HCT116 (cell line): ENCODE measurements around the gene EEIG1.

Experiments
- CBX3 ChIP-seq: IDR thresholded peaks from 2 replicates; pipeline ENCODE4 v1.6.1; 2012; ENCODE audit warnings: low read depth
- CEBPB ChIP-seq: IDR thresholded peaks from 2 replicates; pipeline ENCODE4 v1.6.1; 2012; ENCODE audit warnings: low read depth
- CTCF ChIP-seq, 3 experiments: fragments of 200-600 bp in 1 of 3; sonication (generic) in 1 of 3; IDR thresholded peaks in 2 of 3; conservative IDR thresholded peaks in 1 of 3; 2 replicates each; pipeline ENCODE4 v1.5.1; 2012 to 2017; ENCODE audit warnings: low read depth in 2 of 3, low read length in 2 of 3, antibody characterized with exemption in 1 of 3, borderline replicate concordance in 1 of 3, control low read depth in 1 of 3, mild to moderate bottlenecking in 1 of 3, mixed read lengths in 1 of 3, mixed run types in 1 of 3, moderate library complexity in 1 of 3; ENCODE audit not compliant: insufficient read depth in 1 of 3
- EZH2 ChIP-seq: fragments of 200-600 bp; sonication (generic); IDR thresholded peaks from 2 replicates; pipeline ENCODE4 v1.6.1; 2017; ENCODE audit warnings: antibody characterized with exemption, mixed run types
- JUND ChIP-seq: IDR thresholded peaks from 2 replicates; pipeline ENCODE4 v1.6.1; 2012
- POLR2A ChIP-seq: IDR thresholded peaks from 2 replicates; pipeline ENCODE4 v1.7.0; 2011; ENCODE audit warnings: borderline replicate concordance; ENCODE audit not compliant: insufficient read depth, insufficient read length; ENCODE audit errors: extremely low read depth
- POLR2AphosphoS5 ChIP-seq: IDR thresholded peaks from 2 replicates; pipeline ENCODE4 v1.6.1; 2011; ENCODE audit warnings: mild to moderate bottlenecking, low read depth, low read length, moderate library complexity
- RAD21 ChIP-seq: IDR thresholded peaks from 2 replicates; pipeline ENCODE4 v1.6.1; 2012; ENCODE audit warnings: low read depth, mild to moderate bottlenecking
- SRF ChIP-seq: IDR thresholded peaks from 2 replicates; pipeline ENCODE4 v1.6.1; 2012; ENCODE audit warnings: low read depth
- ZFX ChIP-seq: fragments of 450-650 bp; IDR thresholded peaks from 2 replicates; pipeline ENCODE4 v1.6.1; 2017
- ZNF274 ChIP-seq: fragments of 200-500 bp; sonication (Bioruptor generic); IDR thresholded peaks from 2 replicates; pipeline ENCODE4 v1.6.1; 2014; ENCODE audit warnings: mild to moderate bottlenecking, low read depth, low read length, inconsistent platforms

- no peak for TF ChIP-seq RAD21
- TF ChIP-seq POLR2AphosphoS5, result no peak
- TF ChIP-seq POLR2A, result no peak
- TF ChIP-seq SRF, result no peak
- TF ChIP-seq CTCF (IDR thresholded peaks at IDR 0.05 in 2 of 3, conservative IDR thresholded peaks at IDR 0.05 in 1 of 3; ENCODE audit: borderline replicate concordance in 1 of 3, insufficient read depth in 1 of 3, low read depth in 2 of 3, low read length in 2 of 3), result no peak
- no peak for TF ChIP-seq CEBPB
- TF ChIP-seq CBX3, result no peak
- TF ChIP-seq ZNF274, result no peak
- TF ChIP-seq JUND, result no peak
- TF ChIP-seq EZH2, result no peak
- TF ChIP-seq ZFX, result no peak
Measured at GRCh38 chr9:127959398-127959797, 21.4 kb downstream of the EEIG1 start.
